ENCODE results near the gene TMIGD2. TPM values are rescaled to one million over a fixed set of nuclear protein-coding genes. Genes with fewer than 3 reads are reported as not detected.

TMIGD2 gene
- polyA plus RNA-seq, 3 donors: 0.26 TPM; not detected in 2

- H3K4me1 ChIP-seq (ENCODE audit: control insufficient read depth in 1 of 2, insufficient read depth in 2 of 2, low read length in 2 of 2): peaks cover 27 to 37% of the 10 kb centered on the region in 2 donors
Observed at GRCh38 chr19:4342615-4343369, 40.6 kb upstream of the TMIGD2 start.

More at GRCh38 chr19:4342615-4343369, 40.6 kb upstream of the TMIGD2 start:
- Histone ChIP-seq H3K9ac (ENCODE audit: insufficient read depth, low read length, poor library complexity, severe bottlenecking) (peak overlapping the region; percentile 62), H3K36me3 (replicated peaks in 1 of 2; ENCODE audit: control insufficient read depth in 1 of 2, insufficient read depth in 2 of 2, low read length in 2 of 2) (peaks cover 8 to 13% of the 10 kb centered on the region in 2 donors), H3K4me2 (replicated peaks; ENCODE audit: extremely low read depth, low read length, poor library complexity, severe bottlenecking) (peak overlapping the region; percentile 97), H2AFZ (ENCODE audit: insufficient read depth, low read depth, low read length, poor library complexity, severe bottlenecking) (peak overlapping the region; percentile 98), H4K20me1 (ENCODE audit: insufficient read depth, low read length) (peaks cover 6% of the 10 kb centered on the region), H3K4me3 (replicated peaks in 1 of 3; ENCODE audit: low read depth in 2 of 3, low read length in 3 of 3) (peak overlapping the region; percentile 52 to 84 (median 70)), H3K79me2 (ENCODE audit: insufficient read depth, low read length) (peaks cover 6% of the 10 kb centered on the region), H3K27ac (ENCODE audit: low read depth in 1 of 2, low read length in 2 of 2) (peak overlapping the region; percentile 78 to 85), H3K9me3 (replicated peaks in 1 of 2; ENCODE audit: control insufficient read depth in 1 of 2, insufficient read depth in 1 of 2, low read length in 2 of 2) (no peaks in the 10 kb centered on the region), H3K27me3 (ENCODE audit: control insufficient read depth in 2 of 2, insufficient read depth in 2 of 2, low read length in 2 of 2) (no peaks in the 10 kb centered on the region)
- H3K27ac Mint-ChIP-seq: peak overlapping the region; percentile 91 to 98 (median 95)
- WGBS (ENCODE audit: insufficient coverage): 0% methylated on average over 37 of the region's 39 CpGs
- H3K36me3 Mint-ChIP-seq: peaks cover 24 to 26% of the 10 kb centered on the region in 2 donors
- TF ChIP-seq CTCF (IDR thresholded peaks at IDR 0.05): peak; percentile 17
- DNase-seq: peak; percentile 99 to 100 (median 100)
- peaks cover 0 to 13% (median 11%) of the 10 kb centered on the region in 3 donors for H3K27me3 Mint-ChIP-seq (ENCODE audit: low read depth in 3 of 3)
- intact Hi-C loops (cut with micrococcal nuclease): loop anchor here (1.0 to 5.0 kb wide), 5 partner anchors 14 to 130 kb away; partner anchors contain the start of genes HDGFL2 (in 1 of the 2), UBXN6 (in 1 of the 2) and YJU2 (in 1 of the 2)
- peaks cover 35% of the 10 kb centered on the region for H3K4me1 Mint-ChIP-seq
- peak overlapping the region; percentile 91 to 93 for H3K4me3 Mint-ChIP-seq
- no peaks in the 10 kb centered on the region for H3K9me3 Mint-ChIP-seq

Data from CD14-positive monocyte (primary cell).